Measurements from ENCODE around the gene MIOS.

DNA sequence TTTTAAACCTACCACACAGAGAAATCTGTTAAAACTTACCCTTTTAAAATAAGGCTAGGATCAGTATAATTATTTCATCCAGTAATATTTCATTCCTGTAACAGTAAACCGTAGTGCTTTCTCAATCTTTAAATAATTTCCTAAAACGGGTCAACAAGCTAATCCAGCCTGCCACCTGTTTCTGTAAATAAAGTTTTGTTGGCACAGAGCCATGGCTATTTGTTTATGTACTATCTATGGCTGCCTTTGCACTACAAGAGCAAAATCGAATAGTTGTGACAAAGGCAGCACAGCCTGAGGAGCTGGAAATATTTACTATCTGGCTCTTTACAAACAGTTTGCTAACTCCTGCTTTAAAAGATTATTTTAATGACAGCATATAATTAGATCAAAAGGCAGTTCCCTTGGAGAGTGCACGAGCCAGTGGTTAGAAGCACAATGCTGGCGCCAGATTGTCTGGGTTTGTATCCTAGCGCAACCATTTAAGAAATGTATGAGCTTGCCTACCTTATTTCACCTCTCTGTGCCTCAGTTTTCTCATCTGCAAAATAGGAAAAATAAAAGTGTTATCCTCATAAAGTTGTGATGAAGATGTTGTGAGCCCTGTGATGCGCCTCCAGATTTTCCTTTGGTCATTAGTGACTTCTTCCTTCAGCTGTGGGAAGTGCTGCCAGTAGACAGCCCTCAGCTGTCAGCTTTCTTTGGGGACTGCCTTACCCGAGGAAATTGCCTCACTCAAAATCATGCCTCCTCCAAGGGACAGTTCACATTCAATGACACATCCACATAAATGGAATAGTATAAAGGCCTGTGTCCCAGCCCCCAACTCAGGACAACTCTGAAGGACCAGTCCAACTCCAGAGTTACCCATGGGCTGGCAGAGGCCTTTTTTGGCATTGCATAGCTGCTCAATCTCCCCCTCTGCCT, 11.8 kb upstream of the MIOS start:
- TF ChIP-seq MYNN (tag by site-specific recombination; IDR thresholded peaks at IDR 0.05; ENCODE audit: borderline replicate concordance) (no peak), CTCF (tag by site-specific recombination; IDR thresholded peaks at IDR 0.05) (no peak), PATZ1 (tag by site-specific recombination; IDR thresholded peaks at IDR 0.05) (no peak), YY1 (tag by site-specific recombination; IDR thresholded peaks at IDR 0.05) (no peak)
